HG03196 (cell line): ENCODE data around the gene MYF6.

Experiments
- ATAC-seq: cut with Tn5 transposase; IDR thresholded peaks from one replicate; pipeline ENCODE4 v1.9.1; 2021; ENCODE audit not compliant: unreplicated experiment

MYF6 gene

GRCh38 chr12:80754274-80754673, 46.8 kb downstream of the MYF6 start:
- ATAC-seq, result no peak

- no peak for ATAC-seq
Measured at GRCh38 chr12:80756875-80757274, 49.4 kb downstream of the MYF6 start.
